Measurements from ENCODE around the gene CHST3. TPM values are rescaled to one million over a fixed set of nuclear protein-coding genes. Genes with fewer than 3 reads are reported as not detected.
A peak's percentile ranks its signal among the peaks of the same experiment; 100 is the strongest.
"Not testable (repeated sequence)": the region's sequence is repeated elsewhere in the genome, so short reads cannot be mapped to it uniquely, and the experiment has no call there.

Gene CHST3
- polyA plus RNA-seq, 10 donors = 11.3 to 17.2 (median 13.6) TPM

DNA sequence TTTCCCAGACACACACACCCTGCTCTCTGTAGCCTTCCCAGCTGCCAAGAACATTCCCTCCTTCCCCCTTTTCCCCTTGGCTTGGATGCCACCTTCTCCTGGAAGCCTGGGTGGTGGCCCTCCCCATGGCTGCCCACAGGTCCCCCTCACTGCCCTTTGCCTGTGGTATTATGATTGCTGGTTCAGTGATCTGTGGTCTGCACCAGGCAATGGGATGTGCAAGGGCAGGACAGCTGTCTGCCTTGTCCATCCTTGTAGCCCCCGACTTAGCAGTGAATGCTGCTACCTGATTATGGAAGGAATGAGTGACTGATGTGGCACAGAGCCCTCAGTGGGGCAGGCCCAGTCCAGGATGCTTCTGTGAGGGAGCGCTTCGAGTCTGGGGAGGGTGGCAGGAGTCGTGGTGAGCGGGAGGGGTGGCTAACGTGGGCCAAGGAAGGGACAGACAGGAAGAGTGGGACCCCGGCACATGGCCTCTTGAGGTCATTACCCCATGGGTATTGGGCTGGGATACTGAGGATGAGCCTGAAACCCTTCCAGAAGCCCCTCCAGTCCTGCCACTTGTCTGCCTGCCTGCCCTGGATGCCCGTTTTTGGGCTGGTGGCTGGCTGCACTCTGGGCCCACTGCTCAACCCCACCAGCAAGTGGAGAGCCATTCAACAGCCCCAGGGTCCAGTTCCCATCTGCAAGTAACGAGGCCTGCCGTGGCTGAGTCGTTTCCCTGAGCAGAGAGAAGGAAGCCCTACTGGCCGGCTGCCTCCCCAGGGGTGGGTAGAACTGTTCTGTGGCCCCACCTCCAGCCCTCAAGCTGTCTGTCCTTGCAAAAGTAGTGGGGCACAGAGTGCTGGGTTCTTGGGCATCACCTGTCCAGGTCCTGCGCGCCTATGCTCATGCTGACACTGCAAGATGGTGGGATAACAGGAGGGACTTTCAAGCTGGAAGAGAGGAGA is 8.8 kb downstream of the CHST3 start:
- DNase-seq = no peak

DNA sequence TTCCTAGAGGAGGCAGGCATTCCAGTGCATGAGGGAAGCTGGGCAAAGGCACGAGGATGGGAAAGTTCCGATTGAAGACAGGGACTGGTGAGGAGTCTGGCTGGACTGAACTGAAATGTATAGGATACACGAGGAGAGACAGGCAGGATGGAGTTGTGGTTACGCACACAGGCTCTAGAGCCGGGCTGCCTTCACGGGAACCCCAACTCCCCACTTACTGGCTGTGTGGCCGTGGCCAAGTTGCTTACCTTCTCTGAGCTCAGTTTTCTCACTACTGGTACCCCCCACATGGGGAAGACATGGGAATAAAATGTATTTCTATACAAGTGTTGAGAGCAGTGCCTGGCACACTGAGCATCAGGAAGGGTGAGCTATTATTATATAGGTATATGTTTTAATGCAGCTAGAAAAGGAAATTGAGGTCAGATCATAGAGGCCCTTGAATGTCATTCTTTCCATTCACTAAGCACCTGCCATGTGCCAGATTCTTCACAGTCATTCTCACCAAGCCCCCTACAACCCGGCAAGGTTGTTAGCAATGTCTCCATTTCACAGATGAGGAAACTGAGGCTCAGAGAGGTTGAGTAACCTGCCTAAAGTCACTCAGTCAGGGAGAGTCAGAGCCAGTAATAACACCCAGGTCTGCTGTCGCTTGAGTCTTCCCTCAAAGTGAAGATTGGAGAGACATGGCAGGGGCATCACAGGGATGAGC is 9.7 kb downstream of the CHST3 start:
- DNase-seq = no peak

DNA sequence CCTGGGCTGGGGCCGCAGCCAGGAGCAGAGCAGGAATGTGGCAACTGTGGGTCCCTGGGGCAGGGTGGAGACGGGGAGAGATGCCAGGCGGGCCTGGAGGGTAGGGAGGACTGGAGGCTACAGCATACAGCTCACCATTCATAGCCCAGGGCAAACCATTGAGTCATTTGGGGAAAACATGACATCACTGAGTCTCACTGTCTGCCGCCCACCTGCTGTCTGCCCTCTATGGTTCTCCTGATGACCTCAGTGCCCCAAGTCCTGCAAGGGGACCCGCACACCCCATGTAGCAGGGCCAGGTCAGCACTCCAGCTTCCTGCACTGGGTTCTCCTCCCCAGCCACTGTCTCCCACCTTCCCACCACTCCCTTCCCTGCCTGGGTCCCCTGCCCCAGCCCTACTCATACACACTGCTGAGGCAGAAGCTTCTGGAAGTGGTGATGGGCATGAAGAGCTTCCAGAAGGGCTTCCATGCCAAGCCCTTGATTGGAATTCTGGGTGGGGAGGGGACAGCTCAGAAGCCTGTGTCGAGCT is 10.4 kb downstream of the CHST3 start:
- peak; percentile 49 to 67 (median 61) for DNase-seq

DNA sequence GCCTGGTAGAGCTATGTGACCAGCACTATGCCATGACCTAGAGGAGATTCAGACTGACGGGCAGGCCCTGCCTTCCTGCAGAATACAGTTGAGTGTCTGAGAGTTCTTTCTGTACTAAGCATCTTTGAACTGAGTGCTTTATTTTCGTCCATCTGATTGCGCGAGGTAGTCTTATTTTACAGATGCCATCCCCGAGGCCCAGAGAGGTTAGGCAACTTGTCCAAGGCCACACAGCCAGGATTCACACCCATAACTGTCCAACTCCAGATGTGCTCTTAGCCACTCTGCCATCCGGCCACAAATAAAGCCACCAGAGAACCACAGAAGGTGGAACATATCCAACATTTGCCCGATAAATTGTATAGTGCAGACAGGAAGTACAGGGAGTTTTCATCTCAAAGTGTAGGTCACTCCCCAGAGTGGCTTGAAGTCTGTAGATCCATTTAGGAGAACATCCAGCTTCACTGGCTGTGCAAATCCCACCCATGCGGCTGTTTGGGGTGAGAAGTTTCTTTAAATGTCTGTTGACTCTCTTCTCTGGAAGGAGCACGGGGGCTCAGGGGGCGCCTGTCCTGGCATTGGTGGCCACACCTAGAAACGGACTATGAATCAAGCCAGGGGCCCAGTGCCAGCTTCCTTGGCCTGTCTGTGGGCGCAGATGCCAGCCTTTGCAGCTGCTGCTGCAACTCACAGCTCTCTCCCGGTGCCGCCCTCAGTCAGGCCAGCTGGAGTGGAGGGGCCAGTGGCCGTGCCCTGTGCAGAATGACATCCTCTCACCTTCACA is 11.1 kb downstream of the CHST3 start:
- DNase-seq = peak; percentile 76 to 84 (median 80)

DNA sequence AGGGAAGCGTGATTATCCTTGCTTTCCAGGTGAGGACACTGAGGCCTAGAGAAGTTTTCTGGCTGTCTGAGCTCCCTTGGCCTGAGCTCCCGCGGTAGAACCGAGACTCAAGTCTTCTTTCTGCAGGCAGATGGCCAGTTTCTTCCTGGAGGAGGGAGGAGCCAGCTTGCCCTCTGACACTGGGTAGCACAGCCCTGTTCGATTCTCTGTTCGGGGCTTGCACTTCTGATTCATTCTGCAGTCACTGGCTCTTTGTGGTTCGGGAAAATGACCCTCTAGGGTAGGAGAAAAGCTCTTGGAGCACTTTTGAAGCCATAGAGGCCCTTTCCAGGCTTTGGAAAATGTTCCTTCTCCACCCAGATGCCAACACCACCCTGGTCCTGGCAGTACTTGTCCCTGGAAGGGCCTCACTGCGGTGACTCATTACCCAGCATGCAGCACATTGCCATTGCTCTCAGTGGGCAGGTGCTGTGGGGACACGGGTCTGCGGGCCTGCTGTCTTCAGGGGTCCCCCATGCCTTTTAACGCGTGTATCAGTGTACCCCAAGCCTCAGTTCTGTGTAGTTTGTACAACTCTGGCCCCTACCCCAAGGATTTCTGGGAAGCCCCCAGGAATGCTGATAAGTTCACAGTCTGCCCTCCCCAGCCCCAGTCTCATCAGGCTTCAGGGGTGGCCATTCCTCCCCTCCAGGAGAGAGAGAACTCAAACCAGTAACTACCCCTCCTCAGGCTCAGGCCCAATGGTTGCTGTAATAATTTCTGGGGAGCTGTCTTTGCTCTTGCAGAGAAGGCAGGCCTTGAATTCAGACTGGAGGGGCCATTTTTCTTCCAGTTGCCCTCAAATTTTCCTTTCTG is 11.9 kb downstream of the CHST3 start:
- DNase-seq = no peak

DNA sequence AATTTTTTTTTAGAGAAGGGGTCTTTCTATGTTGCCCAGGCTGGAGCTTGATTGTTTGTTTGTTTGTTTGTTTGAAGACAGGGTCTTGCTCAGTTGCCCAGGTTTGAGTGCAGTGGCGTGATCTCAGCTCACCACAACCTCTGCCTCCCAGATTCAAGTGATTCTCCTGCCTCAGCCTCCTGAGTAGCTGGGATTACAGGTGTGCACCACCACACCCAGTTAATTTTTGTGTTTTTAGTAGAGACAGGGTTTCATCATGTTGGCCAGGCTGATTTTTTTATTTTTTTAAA is 13.4 kb downstream of the CHST3 start:
- DNase-seq = not testable (repeated sequence)

DNA sequence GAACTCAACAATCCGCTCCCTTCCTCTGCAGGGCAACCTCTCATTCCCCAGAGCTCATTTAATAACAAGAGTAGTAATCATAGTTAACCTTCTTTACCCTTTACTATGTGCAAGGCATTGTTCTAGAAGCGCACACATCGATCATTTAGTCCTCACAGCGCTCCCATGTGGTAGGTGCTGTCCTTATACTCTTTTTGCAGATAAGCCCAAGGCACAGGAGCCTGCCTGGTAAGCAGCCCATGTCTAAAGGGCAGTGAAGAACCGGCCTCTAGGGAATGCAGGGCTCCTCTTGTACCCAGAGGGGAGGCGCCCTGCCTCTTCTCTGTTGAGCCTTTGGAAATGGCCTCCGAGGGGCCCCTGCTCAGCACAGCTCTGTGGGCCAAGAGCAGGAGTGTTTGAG is 14.3 kb downstream of the CHST3 start:
- no peak for DNase-seq

DNA sequence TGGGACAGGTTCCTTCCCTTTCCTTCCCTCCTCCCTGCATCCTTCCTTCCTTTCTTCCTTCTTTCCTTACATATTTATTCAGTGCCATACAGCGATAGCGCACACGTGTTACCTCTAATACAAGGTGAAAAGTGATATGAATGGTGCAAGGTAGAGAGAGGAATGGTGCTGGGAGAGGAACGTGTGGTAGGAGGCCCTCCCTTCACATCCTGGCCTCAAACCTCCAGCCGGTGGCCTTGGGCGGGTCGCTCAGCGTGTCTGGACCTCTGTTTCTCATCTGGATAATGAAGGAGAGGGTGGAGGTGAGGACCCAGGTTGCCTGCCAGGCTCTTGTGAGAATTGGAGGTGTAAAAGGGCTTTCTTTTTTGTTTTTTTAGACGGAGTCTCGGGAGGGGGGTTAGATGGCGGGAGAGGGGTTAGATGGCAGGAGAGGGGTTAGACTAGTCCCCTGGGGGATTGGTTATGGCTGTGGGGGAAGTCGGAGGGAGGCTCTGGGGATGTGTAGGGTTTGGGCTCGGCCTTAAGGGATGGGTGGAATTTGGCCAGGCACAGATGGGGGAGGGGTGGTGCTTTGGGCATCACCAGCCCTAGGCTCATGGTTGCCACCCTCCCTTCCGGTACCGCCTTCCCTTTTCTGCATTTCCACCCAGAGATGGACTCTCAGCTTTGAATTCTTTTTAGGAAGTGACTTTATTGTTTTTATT is 14.9 kb downstream of the CHST3 start:
- DNase-seq = no peak

- DNase-seq = no peak
These were observed 15.5 kb downstream of the CHST3 start for GRCh38 chr10:71979692-71980062.

GRCh38 chr10:71980181-71981014 is 16.2 kb downstream of the CHST3 start:
- DNase-seq = no peak

DNA sequence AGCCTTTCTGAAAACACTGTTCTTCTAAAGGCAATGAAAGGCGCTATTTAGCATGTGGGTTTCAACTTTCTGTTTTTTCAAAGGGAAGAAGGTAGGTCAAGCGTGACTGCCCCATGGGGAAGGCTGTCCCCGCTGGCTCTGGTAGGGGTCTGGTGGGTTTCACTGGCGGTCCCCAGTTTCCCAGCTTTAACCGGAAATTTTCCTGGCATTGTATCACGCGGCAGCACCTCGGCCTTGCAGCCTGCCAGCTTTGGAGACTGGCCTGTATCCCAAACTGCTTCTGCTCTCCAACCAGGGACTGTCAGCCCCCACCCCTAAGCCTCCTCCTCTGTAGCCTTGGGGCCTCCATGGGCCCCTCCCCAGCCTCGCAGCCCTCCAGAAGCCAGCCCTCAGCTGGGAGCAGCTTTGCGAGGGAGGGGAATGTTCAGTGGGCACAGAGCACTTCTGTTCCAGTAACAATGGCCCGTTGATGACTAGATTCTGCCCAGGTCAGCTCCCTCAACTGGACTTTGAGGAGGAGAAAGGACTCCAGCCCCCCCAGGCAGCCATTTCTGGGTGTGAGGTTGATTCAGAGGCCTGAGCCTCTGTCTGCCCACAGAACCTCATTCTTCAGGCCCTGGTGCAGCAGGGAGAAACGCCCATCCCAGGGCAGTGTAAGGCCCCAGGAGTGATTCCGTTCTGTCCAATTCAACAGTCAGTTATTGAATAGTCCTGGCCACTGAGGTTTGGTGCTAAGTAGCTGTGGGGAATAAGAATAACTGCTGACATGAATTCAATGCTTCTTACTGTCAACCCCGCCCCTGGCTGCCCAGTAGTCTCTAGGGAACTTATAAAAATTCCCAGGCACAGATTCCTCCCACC is 17.1 kb downstream of the CHST3 start:
- DNase-seq = peak in 1 of 3 donors; percentile 59

- DNase-seq = no peak
These were observed 17.7 kb downstream of the CHST3 start for GRCh38 chr10:71981876-71982230.

DNA sequence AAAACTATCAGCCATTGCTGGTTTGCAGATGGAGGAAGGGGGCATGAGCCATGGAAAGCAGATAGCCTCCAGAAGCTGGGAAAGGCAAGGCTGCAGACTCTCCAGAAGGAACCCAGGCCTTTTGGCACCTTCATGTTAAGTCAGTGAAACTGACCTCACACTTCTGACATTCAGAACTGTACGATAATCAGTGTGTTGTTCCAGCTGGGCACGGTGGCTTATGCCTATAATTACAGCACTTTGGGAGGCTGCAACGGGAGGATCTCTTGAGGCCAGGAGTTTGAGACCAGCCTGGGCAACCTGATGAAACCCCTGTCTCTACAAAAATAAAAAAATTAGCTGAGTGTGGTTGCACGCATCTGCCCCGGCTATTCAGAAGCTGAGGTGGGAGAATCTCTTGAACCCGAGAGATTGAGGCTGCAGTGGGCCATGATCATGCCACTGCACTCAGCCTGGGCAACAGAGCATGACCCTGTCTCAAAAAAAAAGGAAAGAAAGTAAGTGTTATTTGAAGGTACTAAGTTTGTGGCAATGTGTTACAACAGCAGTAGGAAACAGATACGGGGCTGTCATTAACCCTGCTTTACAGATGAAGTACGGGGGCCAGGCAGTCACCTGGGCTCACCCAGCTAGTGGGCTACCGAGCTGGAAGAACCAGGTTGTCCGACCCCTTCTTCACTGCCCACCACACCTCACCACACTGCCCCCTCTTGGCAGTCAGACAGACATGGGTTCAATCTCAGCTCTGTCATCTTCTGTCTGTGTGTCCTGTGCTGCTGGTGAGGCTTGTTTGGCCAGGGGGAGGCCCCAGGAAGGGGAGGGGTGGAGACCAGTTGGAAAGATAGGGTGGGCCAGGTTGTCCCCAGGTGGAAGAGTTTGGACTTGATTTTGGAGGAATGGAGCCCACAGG is 18.3 kb downstream of the CHST3 start:
- DNase-seq = no peak

GRCh38 chr10:71984126-71984808 is 20.1 kb downstream of the CHST3 start:
- DNase-seq = peak in 1 of 3 donors; percentile 51

GRCh38 chr10:71984809-71985388 is 20.7 kb downstream of the CHST3 start:
- peak in 1 of 3 donors; percentile 41 for DNase-seq

DNA sequence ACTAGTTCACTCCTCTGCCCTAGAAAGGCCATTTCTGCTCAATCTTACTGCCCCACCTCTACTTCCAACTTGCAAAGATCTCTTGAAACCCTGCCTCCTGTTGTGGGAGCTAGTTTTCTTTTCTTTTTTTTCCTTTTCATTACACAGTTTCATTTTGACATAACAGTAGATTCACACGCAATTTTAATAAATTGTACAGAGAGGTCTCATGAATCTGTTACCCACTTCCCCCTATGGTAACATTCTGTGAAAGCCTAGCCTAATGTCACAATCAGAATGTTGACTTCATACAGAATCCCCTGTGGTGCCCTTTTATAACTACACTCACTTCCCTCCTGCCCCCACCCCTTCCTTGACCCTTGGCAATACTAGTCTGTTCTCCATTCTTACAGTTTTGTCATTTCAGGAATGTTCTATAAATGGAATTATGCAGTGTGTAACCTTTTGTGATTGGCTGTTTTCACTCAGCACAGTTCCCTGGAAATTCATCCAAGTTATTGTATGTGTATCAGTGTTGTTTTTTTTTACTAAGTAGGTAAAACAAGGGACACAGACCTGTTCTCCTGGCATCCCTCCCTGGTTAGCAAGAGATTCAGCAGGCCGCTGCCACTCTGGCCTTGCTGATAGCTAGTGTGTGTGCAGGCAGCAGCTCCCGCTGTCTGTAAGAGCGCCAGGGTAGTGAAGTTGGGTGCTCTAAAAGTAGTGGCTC is 21.5 kb downstream of the CHST3 start:
- peak; percentile 57 to 82 (median 61) for DNase-seq

Measured in muscle of back (tissue), 11 donors.